Ramos (cell line): Measurements from ENCODE around the gene TMEM167A.
"Not testable (repeated sequence)": the region's sequence is repeated elsewhere in the genome, so short reads cannot be mapped to it uniquely, and the experiment has no call there.

Source experiments
- in situ Hi-C: fragments of 300-500 bp; cut with MboI; formaldehyde crosslinking; loops from one replicate; pipeline ENCODE4 v1.14.3; 2022; ENCODE audit warnings: low sequenced_read_pairs; ENCODE audit not compliant: unreplicated experiment

Gene TMEM167A

DNA sequence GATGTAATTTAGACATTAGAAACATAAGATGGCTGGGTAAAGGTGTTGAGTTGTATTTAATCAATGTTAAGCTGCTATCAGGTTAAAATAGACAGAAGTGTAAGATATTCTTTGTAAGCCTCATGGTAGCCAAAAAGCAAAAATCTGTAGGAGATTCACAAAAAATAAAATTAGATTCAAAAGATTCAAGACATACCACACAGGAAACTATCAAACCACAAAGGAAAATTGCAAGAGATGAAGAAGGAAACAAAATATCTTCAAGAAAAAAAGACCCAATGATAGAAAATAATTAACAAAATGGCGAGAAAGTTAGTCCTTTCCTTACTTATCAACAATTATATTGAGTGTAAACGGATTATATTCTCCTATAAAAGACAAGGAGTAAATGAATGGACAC, 15.4 kb upstream of the TMEM167A start:
- in situ Hi-C loops: no loop called here

DNA sequence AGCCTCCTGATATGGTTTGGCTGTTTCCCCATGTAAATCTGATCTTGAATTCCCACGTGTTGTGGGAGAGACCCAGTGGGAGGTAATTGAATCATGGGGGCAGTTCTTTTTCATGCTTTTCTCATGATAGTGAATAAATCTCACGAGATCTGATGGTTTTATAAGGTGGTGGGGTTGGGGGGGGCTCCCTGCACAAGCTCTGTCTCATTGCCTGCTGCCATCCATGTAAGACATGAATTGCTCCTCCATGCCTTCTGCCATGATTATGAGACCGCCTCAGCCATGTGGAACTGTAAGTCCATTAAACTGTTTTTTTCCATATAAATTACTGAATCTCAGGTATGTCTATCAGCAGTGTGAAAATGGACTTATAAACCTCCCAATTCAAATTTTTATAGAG, 13.0 kb upstream of the TMEM167A start:
- in situ Hi-C loops: no loop called here

DNA sequence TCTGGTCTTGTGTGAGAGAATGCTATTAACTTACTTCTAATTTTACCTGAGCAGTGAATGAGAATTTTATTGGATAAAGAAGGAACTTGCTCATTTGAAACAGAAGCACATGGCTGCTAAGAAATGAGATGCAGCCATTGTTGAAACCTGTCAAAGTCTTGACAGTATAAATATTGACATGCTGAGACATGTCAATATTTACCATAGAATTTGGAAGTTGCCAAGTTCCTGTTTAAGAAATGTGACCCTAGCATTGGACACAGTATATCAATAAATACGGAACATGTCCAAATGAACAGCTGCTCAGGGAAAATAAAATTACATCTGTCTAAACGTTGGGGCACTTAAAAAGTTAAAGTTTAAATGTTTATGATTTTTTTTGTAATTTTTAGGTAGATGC, 7.9 kb upstream of the TMEM167A start:
- in situ Hi-C loops: no loop called here

DNA sequence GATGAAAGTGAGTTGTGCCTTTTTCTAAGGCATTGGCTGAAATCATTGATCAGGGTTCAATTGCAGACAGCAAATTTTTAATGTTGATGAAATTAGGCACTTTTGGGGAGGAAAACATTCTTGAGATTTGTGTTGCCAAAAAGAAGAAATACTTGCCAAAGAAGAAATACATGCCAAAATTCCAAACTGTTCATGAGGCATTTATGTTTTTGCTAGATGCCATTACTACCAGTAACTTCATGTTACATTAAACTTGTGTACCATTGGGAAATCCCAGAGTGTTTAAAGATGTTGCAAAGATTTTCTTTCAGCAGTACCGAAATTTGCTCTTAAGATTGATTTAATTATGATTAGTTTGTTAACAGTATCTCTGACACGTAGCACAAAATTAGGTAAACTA, 7.1 kb upstream of the TMEM167A start:
- in situ Hi-C loops: no loop called here

DNA sequence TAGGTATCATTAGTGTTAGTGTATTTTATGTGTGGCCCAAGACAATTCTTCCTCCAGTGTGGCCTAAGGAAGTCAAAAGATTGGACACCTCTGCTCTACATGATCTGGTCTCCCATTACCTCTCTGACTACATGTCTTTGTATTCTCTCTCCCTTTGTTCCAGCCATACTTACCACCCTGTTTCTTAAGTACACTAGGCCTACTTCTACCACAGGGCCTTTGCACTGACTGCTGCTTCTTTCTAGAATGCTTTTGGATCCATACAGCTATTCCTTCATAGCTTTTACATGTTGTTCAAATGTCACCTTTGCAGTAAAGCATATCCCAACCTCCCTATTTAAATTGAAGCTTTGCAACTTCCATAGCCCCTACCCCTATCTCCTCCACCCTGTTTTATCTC, 5.6 kb upstream of the TMEM167A start:
- in situ Hi-C loops: no loop called here

DNA sequence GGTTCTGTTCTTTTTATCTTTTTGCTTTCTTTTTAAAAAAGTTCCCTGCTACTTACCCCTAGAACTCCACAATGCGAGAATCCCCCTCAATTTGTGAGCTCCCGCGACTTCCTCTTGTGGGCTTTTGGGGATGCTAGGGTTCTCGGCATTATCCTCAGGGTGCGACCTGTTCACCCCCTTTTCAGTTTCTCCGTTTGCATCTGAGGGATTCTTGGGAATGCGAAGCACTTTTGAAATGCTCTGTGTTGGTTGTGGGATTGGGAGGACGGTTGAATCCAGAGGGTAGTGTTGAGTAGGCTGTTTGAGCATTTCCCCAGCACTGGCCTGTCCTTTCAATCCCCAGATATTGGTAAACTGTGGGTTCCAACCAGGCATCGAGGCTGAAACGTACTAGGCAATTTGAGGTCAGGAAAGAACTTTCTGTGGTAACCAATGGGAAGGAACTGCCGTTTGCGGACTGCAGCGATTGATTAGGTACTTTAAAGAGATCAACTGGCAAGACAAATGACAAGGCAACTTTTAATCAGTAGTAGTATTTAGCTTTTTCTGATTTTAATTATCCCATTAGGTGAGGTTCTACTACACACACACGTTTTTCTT, 568 bp upstream of the TMEM167A start:
- in situ Hi-C loops: no loop called here

DNA sequence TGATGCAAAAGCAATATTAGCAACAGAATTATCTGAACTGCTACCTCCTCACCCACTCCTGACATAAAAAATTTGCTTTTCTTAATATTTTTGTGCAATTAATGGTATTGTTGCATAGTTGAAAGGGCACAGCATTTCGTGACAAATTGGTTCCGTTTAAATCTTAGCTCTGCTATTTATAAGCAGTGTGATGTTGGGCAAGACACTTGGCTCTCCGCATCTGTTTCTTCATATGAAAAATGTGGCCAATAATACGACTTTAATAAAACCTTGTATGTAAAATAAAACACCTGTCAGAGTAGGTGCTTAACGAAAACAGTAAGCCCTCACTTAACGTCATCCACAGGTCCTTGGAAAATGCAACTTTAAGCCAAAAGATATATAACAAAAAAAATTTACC, 4.2 kb downstream of the TMEM167A start:
- in situ Hi-C loops: no loop called here

DNA sequence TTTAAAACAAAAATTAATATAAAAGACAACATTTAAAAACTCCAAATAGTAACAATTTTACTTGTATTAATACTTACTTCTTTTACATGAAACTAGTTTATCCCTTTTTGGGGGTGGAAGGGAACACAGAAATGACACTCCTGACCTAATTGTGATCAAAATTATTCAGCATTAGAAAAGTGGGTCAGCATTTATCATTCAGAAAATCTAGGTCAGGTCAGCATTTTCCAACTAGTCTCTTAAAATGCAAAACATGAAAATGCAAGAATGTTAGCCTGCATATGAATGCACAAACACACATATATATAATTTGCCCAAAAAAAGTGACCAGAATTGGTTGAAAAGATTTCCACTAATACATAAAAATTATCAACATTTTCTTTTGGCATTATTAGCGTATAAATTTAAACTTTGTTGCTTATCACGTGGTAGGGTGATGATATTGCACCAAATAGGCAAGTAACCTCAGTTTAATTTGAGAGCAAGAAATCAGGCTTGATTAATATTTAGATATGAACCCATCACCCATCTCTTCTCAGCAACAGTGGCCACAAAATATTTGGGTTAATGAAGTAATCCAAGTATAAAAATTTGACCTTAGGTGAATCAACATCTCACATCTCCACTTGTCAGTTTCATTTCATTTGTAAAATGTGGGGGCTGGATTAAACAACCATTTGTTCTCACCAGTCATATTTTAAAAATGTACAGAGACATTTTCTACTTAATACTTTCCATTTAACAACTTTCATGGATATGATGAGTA, 5.7 kb downstream of the TMEM167A start:
- in situ Hi-C loops: no loop called here

DNA sequence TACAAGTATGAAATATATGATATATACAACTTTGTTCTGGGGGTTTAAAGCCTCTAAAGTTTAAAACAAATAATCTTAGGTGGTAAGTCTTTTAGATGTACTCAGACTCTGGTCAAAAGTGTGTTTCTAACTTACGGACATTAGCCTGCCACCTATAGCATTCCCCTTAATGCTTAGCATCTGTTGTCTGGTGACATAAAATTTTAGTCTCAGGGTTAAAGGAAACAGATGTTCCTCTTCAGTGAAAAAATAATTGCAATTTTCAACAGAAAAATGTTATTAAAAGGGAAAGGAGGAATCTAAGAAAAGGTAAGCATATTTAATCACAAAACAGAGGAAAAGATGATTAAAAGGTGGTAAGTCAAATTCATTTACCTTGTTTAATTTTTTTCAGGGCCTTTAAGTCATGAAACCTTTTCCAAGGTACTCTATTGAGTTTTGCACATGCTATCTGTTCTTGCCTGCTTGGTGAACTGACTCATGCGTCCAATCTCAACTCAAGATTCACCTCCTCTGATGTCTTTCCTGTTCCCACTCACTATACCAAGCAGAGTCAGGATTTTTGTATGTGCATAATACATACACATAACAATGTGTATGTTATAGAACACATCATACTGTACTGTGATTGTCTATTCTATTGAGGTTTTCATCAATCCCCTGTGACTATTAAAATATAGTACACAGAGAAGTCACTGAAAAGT, 7.9 kb downstream of the TMEM167A start:
- in situ Hi-C loops: no loop called here

DNA sequence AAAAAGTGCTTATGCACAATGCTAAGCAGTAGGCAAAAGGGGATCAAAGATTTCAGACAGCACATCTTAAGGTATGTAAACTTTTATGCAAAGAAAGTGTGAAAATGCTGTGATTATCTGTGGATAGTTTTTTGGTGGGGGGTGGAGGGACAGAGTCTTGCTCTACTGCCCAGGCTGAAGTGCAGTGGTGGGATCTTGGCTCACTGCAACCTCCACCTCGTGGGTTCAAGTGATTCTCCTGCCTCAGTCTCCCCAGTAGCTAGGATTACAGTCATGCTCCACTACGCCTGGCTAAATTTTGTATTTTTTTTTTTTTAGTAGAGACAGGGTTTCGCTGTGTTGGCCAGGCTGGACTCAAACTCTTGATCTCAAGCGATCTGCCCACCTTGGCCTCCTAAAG, 9.8 kb downstream of the TMEM167A start:
- in situ Hi-C loops: not testable (repeated sequence)

DNA sequence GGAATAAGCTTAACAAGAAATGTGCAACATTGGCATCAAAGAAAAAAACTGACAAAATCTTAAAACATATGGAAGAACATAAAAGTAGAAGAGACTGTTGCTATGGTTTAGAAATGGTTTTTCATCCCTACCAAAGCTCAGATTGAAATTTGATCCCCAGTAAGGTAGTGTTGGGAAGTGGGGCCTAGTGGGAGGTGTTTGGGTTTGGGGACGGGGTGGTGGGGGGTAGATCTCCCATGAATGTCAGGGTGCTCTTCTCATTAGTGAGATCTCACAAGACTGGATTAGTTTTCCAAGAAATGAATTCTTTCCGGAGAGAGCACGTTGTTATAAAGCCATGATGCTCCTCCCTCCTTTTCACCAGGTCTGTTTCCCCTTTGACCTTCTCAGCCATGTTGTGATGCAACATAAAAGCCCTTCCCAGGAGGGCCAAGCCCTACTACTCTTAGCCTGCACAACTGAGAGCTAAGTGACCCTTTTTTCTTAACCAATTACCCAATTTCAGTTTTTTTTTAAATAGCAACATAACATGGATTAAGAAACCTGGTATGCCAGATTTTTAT, 10.6 kb downstream of the TMEM167A start:
- in situ Hi-C loops: no loop called here

DNA sequence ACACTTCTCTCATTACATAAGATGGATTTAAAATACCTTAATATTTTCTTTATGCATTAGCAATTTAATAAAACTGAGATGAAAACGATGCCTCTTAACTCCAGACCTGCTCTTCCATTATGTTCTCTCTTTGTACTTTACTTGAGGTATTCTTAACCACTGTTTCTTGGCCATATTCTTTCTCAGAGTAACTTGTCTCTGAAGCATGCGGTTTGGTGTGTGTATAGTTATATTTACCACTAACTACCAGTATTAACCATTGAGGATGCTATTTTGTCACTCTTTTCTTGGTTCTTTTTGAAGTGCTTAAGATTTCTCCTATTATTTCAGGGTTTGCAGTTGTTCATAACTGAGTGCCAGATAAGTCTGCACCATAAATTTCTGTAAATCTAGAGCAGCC, 17.9 kb downstream of the TMEM167A start:
- in situ Hi-C loops: no loop called here

DNA sequence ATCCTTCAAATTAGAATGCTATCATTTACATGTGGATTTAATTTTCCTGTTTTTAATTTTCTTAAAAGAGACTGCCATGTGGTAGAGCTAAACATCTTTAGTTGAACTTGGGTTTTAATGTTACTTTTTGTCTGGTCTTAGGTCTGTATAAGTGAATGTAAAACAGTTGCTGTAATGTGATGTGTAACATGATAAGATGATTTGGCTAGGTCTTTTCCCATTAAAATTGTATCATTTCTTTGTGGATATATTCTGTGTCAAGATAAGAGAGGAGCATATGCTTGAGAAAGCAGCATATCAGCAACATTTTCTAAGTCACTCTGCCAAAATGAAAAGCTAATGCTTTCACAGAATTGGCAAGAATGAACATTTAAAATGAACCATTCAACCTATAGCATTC, 18.5 kb downstream of the TMEM167A start:
- in situ Hi-C loops: no loop called here

DNA sequence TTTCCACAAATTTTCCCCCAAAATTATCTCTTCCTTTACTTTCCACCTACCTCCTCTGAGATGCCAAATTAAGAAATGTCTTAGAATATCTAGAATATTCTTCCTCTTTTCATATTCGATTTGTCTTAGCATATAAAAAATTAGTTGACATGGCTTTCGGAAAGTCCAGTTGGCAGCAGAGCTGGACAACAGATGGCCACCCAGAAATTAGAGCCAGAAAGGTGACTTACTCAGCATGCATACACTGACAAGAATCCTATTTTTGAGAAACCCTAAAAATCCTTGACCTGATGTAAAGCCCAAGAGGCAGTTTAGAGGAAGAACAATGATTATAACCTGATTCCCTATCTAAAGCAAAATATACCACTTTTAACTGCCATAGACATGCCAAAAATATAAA, 22.0 kb downstream of the TMEM167A start:
- in situ Hi-C loops: no loop called here

DNA sequence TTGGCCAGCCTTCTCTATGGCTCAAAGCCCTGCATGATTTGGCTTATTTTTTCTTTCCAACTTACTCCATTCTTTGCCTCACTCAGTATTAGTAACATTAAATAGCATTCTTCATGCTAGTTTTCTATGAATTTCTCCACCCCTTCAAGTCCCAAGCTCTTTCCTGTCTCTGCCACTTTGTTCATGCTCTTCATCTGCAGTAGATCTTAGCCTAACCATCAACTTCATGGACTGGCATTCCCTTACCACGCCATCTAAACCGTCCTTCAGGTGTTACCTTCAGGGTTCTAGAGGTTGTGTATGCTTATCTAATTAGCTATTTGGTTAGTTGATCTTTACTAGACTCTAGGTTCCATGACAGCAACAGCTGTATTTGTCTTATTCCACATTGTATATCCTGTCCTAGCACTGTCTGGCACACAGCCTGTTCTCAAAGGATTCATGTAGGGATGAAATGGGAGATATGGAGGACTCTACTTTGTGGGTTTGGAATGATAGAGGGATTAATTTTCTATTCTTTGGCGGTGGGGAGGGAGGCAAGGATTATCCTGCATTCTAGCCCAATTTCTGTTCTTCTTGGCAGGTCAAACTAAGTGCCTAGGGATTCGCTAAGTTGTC, 26.4 kb downstream of the TMEM167A start:
- in situ Hi-C loops: no loop called here

DNA sequence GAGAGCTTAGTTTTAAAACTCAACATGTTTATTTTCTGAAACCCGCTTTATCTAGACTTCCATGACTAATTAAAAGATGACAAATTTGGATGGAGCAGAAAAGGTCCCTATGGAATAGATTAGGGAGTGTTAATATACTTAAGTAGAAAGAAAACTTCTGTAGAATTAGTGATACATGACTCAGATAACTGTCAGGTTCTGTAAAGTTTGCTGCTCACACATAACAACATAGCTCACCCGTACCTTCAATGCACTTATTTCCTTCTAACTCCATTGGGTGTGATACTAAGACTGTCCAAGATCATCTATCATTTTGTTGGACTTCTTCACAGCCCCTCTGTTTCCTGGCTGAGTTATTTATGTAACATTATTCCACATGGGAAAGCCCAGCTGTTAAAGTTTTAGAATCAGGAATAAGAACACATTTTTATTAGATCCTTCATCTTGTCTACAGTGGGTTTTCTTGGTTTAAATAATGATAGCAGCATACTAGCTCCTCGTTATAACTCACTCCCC, 27.8 kb downstream of the TMEM167A start:
- in situ Hi-C loops: no loop called here

DNA sequence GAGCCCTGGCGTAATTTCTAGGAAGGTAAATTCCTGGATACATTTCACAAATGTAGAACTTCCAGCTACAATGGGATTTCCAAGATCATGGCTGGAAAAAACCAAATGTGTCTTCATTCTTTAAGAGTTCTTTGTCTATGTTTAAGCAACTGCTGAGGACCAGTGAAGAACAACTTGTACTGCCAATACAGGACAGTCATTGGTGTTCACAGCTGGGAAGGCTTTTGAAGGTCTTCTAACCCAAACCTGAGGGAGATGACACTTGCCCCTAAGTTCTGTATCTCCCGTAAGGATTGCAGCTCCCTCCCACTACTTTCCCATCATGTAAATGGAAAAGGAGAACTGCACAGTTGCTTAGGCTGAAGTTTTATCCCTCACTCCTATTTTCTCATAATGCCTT, 28.4 kb downstream of the TMEM167A start:
- in situ Hi-C loops: no loop called here

DNA sequence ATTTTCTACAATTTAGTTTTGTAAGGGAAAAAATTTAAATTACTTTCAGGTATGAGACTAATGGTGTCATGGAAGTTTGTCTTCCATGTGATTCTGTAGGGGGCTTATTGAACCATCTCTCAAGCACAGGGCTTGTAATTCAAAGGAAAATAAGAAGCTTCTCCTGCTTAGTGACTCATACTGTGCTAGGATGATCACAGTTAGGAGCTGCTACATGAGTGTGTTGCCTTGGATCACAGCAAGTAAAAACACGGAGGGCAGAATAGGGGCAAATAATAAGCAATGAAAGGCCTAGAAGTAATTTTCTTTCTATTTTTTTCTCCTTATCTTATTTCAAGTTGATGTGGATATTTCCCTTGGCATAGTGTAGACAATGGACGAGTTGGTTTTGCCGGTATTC, 28.9 kb downstream of the TMEM167A start:
- in situ Hi-C loops: no loop called here

DNA sequence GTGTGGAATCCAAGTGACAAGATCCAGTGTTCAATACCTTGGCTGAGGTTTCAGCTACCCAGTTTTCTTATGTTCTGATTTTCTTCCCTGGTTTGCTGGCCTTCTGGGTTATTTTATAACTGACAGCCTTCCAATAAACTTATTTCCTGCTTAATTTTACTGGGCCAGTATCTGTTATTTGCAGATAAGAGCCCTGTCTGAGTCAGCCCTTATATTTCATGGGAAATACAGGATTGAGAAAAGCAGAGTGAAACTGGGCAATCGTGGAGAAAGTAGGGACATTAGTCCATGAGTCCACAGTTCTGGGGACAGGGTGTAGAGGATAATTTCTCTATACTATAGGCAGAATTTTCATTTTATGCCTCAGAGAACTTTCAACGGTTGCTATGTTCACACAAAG, 32.3 kb downstream of the TMEM167A start:
- in situ Hi-C loops: no loop called here

DNA sequence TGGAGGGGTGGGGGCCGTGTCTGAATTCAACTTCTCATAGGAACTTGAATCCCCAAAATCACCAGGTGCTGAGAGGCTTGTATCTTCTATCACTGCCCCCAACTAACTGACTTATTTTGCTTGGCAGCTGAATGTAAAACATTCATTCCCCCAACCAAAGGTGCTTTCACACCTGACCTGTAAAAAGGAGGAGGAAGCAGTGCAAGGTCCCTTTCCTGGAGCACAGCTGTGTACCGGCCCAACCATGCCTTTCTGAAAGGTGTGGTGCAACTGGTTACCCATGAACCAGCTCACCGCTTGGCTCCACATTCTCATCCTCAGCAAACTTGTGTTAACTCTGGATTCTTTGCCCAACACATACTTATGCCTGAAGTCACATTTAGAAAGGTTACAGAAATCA, 34.7 kb downstream of the TMEM167A start:
- in situ Hi-C loops: no loop called here

DNA sequence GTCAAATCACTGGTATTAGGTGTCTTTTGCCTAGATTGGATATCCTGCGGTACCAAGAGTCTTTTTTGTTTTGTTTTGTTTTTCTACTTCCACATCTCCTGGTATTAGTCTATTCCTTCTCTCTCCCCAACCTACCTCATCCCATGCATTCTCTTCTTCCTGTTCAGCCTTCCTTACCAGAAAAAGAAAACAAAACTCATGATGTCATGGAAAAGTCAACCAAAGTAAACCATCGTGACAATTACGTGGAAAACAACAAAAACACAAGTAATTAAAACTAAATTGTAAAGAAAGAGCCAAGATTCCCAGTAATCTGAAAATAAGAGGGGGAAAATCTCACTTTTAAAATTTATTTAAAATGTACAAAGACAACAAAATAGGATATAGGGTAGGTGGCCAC, 38.3 kb downstream of the TMEM167A start:
- in situ Hi-C loops: no loop called here
